Measurements from ENCODE around the gene OR13C5.
"Not testable (repeated sequence)": the region's sequence is repeated elsewhere in the genome, so short reads cannot be mapped to it uniquely, and the experiment has no call there.

- not testable (repeated sequence) for TF ChIP-seq CTCF (IDR thresholded peaks at IDR 0.05; ENCODE audit: insufficient read depth, low read depth, low read length); EZH2 (IDR thresholded peaks at IDR 0.05; ENCODE audit: insufficient read depth, low read length)
Measured at GRCh38 chr9:104598749-104599148, 464 bp downstream of the OR13C5 start.
